HEK293T (cell line): ENCODE results near the gene KCNQ1.

Experiments used
- BHLHE40 ChIP-seq: fragments of 450-650 bp; IDR thresholded peaks from 2 replicates; pipeline ENCODE4 v1.6.1; 2016; ENCODE audit warnings: mild to moderate bottlenecking, moderate library complexity, borderline replicate concordance
- CTBP1 ChIP-seq: fragments of 450-650 bp; IDR thresholded peaks from 2 replicates; pipeline ENCODE4 v1.6.1; 2016; ENCODE audit warnings: borderline replicate concordance
- FOXA1 ChIP-seq: fragments of 450-650 bp; IDR thresholded peaks from 2 replicates; pipeline ENCODE4 v1.6.1; 2016; ENCODE audit warnings: mild to moderate bottlenecking
- FOXK2 ChIP-seq: fragments of 450-650 bp; IDR thresholded peaks from 2 replicates; pipeline ENCODE4 v1.6.1; 2016; ENCODE audit warnings: mild to moderate bottlenecking
- FOXM1 ChIP-seq: fragments of 450-650 bp; IDR thresholded peaks from 2 replicates; pipeline ENCODE4 v1.6.1; 2017; ENCODE audit warnings: mild to moderate bottlenecking, borderline replicate concordance
- HDGF ChIP-seq: fragments of 450-650 bp; IDR thresholded peaks from 2 replicates; pipeline ENCODE4 v1.6.1; 2017; ENCODE audit warnings: antibody characterized with exemption, borderline replicate concordance
- L3MBTL2 ChIP-seq: fragments of 450-650 bp; conservative IDR thresholded peaks from 2 replicates; pipeline ENCODE4 v1.6.1; 2016; ENCODE audit warnings: mild to moderate bottlenecking
- NFRKB ChIP-seq: fragments of 450-650 bp; IDR thresholded peaks from 2 replicates; pipeline ENCODE4 v1.6.1; 2016; ENCODE audit warnings: mild to moderate bottlenecking, moderate library complexity
- PKNOX1 ChIP-seq: fragments of 450-650 bp; IDR thresholded peaks from 2 replicates; pipeline ENCODE4 v1.6.1; 2016
- SP1 ChIP-seq: fragments of 450-650 bp; IDR thresholded peaks from 2 replicates; pipeline ENCODE4 v1.6.1; 2017
- SUZ12 ChIP-seq: fragments of 450-650 bp; IDR thresholded peaks from 2 replicates; pipeline ENCODE4 v1.6.1; 2016; ENCODE audit warnings: mild to moderate bottlenecking
- TARDBP ChIP-seq: fragments of 450-650 bp; IDR thresholded peaks from 2 replicates; pipeline ENCODE4 v1.6.1; 2016
- ZNF384 ChIP-seq: fragments of 450-650 bp; IDR thresholded peaks from 2 replicates; pipeline ENCODE4 v1.6.1; 2016

- TF ChIP-seq PKNOX1 (no peak), TARDBP (no peak), BHLHE40 (no peak), FOXM1 (no peak), L3MBTL2 (no peak), FOXK2 (no peak), FOXA1 (no peak), CTBP1 (no peak), SUZ12 (no peak), NFRKB (no peak), HDGF (no peak), ZNF384 (no peak), SP1 (no peak)
Measured at GRCh38 chr11:2709429-2709828, 264.6 kb downstream of the KCNQ1 start.
